Fibroblast of villous mesenchyme (primary cell): ENCODE results near the gene MRPL32. TPM values are rescaled to one million over a fixed set of nuclear protein-coding genes. Genes with fewer than 3 reads are reported as not detected.

Experiments
- DNase-seq: peaks from one replicate; pipeline ENCODE4 v3.0.0-alpha.2; 2010; ENCODE audit warnings: low read depth
- H3K4me3 ChIP-seq: 2 replicates; pipeline ENCODE4 v1.5.1; 2011; ENCODE audit warnings: low read depth, mild to moderate bottlenecking, low read length
- CTCF ChIP-seq: IDR thresholded peaks from 2 replicates; pipeline ENCODE4 v1.5.1; 2012; ENCODE audit warnings: low read depth, mild to moderate bottlenecking, low read length; ENCODE audit not compliant: insufficient read depth
- total RNA-seq: library from RNA; depleted of rRNA; stranded (reverse); fragments of >200 nt; gene quantifications from 2 replicates; pipeline ENCODE4 v1.2.3, GENCODE V29; 2012

MRPL32 gene
- total RNA-seq, 1 donor = 46.6 TPM

- no peak for TF ChIP-seq CTCF
- no peak for DNase-seq
- no peak overlapping the region for H3K4me3 ChIP-seq
Observed at GRCh38 chr7:42986781-42987248, 54.6 kb downstream of the MRPL32 start.

Other genes with a start within 250 kb of the MRPL32 start
- 4.5 and 5.2 TPM in 2 replicates for gene C7orf25, start 20.3 kb upstream of the MRPL32 start, total RNA-seq
- 55.1 and 67.8 TPM in 2 replicates for gene PSMA2, start 202 bp upstream of the MRPL32 start, total RNA-seq
- gene HECW1, start 180.3 kb downstream of the MRPL32 start, total RNA-seq = 1.7 and 3.2 TPM in 2 replicates